ENCODE data around the gene ARL16.

Gene ARL16

DNA sequence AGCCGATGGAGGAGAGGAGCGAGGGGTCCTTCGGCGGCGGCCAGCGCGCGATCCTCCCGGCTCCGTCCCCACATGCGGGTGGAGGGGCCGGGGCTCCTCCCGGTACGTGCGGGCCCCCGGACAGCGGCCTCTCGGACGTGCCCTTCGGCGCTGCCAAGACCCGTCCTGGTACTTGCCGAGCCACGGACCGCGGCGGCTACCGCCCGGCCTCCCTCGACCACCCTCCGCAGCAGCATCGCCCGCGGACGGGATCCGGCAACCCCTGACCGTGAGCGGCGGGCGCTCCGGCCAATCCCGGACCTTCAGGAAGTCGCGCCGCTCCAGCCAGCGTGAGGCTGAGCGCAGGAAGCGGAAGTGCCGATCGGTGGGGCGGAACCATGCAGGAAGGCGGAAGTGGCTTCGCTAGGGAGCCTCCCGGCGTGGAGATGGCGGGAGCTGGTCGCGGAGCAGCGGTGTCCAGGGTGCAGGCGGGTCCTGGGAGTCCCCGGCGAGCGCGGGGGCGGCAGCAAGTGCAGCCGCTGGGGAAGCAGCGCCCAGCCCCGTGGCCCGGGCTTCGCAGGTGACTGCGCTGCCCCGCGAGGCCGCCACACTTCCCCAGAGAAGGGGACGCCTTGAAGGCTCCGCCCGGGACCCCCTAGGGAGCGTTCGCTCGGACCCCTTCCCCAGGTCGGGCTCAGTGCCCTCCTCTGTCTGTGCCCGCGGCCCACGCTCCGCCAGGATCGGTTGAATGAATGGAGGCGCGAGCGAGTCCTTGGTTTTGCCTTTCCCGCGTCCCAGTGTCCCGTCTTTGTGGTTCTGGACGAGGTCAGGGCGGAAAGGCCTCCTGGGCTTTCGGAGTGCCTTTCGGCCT, 17.0 kb downstream of the ARL16 start, which contains the start of the genes CCDC137 and OXLD1:
Gene CCDC137, plus strand, starts transcription at position 396 of the 850 bp plus-strand sequence. Its CDS starts 30 bp downstream, at position 426.
Gene OXLD1, minus strand, starts transcription at position 264 of the 850 bp plus-strand sequence. Its CDS starts 28 bp downstream, at position 236.
- peak; percentile 92 to 93 for DNase-seq

DNA sequence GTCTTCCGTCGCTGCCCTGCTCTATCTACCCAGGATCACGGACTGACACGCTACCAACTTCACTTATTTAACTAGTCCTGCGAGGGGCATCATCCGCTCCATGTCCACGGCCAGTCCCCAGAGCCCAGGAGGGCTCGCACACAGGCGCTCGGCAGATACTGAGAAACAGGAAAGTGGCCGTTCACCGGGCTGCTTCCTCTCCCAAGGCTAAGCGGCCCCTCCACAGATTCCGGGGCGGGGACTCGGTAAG, 17.6 kb downstream of the ARL16 start:
- DNase-seq: no peak

DNA sequence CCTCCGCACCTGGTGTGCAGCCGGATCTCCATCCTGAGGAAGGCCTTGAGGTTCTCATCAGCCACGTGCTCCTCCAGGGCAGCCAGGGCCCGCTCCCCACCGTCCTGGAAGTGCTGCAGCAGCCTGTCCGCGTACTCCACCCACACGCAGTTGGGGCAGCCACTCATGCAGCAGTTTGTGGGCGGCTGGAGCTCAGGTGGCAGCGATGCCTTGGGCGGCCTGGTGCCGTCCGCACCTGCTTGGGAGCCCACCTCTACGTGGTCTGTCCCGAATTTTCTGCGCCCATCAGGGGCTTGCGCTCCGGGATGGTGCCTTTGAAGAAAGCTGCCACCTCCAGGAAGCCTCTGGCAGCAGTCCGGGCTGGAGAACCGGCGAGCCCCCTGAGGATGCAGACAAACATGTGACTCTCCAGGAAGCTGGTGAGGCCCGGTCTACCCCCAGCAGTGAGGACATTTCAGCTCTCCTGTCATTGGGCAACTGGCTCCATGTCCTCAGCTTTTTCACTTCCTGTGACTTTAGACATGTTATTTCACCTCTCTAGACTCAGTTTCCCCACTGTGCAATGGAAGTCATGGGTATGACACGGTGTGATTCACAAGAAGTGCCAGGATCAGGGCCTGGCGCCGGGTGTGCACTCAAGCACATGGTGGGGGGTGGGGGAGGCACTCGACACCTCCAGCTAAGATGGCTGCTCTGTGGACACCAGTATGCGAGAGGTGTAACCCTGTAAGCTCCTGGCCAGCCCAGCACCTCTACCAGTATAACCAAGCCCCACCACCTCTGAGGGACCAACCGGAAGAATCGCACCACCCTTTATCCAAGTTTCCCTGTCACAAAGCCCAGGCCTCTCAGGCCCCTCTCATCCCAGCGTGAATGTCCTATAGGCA, 18.1 kb downstream of the ARL16 start:
- no peak for DNase-seq

DNA sequence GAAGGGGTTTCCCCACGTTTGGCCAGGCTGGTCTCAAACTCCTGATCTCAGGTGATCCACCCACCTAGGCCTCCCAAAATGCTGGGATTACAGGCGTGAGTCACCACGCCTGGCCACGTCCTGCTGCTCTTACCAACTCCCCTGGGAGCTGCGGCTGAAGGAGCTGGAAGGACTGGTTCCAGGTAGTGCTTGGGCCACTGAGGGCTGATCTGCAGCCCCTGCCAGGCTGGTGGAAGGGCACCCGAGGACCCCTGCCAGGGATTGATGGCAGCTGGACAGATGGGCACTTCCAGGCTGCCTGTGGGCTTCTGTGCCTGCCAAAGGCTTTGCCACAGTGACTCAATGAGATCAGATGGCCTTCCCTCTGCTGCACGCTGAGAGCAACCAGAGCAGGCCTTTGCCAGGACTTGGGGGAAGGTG, 19.5 kb downstream of the ARL16 start:
- no peak for DNase-seq

DNA sequence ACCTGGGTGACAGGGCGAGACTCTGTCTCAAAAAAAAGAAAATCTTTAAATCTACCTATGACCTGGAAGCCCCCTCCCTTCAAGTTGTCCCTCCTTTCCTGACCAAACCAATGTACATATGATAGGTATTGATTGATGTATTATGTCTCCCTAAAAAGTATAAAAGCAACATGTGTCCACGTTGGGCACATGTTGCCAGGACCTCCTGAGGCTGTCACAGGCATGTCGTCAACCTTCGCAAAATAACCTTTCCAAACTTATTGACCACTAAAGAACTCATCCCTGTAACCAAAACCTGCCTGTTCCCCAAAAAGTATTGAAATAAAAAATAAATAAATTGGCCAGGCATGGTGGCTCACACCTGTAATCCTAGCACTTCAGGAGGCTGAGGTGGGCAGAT, 21.6 kb downstream of the ARL16 start:
- DNase-seq: no peak

DNA sequence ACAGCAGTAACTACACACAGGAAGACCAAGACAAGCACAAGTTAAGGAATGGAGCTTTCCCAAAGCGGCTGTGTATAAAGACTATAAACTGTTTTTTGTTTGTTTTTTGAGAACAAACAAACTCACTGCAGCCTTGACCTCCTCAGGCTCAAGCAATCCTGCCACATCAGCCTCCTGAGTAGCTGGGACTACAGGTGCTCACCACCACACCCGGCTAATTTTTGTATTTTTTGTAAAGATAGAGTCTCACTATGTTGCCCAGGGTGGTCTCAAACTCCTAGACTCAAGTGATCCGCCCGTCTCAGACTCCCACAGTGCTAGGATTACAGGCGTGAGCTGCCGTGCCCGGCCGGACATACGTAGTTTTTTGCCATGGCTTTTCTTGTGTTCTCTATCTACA, 23.2 kb downstream of the ARL16 start:
- no peak for DNase-seq

DNA sequence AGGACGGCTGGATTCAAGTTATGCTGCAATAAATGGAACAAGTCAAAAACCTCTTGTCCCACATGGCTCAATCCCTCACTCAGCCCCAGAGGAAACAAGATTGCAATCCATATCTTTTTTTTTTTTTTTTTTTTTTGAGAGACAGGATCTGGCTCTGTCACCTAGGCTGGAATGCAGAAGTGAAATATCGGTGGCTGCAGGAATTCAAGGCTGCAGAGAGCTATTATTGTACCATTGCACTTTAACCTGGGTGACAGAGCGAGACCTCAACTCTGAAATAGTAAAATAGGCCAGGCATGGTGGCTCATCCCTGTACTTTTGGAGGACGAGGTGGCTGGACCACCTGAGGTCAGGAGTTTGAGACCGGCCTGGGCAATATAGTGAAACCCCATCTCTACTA, 24.6 kb downstream of the ARL16 start:
- no peak for DNase-seq

DNA sequence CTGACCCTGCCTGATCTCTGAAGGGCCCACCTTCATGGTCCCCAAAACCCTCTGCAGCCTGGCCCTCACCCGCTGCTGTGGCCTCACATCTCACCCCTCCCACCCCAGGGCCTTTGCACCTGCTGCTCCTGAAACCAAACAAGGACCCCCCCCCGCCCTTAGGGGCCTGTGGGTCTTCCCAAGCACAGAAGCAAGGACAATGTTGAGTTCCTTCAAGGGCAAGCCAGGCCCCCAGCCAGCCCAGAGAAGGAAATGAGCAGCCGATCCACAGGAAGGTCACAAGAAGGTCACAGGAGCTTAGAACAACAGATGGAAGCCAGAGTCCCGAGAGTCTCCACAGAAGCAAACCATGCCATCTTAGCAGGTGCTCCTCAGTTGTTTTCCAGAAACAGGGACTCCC, 26.8 kb downstream of the ARL16 start:
- no peak for DNase-seq

DNA sequence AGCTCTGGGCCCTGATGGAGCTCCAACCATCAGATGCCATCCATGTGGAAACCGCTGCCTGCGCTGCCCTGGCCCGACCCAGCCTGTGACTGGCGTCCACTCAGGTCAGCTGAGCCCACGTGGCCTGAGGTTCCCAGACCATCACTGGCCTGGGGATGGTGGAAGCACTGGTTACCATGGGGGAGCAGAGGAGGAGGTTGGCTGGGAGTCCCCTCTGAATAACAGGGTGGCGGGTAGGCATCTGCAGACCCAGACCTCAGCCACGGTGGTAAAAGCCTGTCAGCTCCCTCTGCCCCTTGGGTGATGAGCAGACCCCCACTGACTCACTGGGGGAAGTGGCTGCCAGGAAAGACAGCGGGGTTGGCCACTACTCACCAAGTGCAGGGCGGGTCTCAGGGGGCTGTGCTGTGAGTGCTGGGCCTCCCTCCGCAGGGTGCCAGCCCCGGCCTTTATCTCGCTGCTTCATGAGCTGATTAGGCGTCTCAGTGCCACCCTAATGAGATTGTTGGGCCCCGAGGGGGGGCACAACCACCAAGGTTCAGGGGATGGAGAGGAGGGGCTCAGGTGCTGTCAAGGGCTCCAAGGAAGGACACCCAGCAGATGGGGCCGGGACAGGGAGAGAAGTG, 27.4 kb downstream of the ARL16 start, which contains the start of gene PDE6G:
Gene PDE6G, minus strand, starts transcription at position 425 of the 626 bp plus-strand sequence. CDS start 3,237 bp downstream, outside the sequence.
- DNase-seq: no peak

DNA sequence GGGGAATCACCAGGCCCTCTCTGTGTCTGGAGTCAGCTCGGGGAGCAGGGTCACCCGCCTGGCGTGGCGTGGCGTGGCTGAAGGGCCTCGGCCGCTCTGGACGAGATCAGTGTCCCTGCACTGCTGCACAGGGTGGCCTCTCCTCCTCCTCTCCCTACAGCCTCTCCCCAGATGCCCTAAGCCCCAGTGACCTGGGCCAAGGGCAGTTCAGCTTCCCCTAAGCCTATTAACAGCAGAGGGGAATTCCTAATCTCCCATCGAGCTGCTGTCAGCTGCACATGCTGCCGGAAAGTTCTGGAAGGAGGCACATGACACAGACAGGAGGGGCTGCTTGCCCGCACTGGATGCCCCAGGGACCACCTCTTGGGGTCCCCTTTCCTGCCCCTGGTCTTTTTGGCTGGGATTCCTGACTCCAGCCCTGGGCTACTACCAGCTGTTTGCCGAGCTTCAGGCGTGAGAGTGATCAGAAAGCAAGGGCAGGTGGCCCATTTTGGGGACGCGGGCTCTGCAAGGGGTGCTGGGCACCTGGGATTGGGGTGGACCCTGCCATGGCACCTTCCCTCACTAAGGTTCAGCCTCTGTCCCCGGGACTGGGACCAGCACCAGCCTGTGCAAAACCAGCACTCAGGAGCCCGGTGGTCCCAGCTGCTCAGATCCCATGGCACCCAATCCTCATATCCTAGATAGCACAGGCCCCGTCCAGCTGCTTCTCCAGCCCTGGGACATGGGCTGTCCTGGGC, 28.0 kb downstream of the ARL16 start:
- no peak for DNase-seq

DNA sequence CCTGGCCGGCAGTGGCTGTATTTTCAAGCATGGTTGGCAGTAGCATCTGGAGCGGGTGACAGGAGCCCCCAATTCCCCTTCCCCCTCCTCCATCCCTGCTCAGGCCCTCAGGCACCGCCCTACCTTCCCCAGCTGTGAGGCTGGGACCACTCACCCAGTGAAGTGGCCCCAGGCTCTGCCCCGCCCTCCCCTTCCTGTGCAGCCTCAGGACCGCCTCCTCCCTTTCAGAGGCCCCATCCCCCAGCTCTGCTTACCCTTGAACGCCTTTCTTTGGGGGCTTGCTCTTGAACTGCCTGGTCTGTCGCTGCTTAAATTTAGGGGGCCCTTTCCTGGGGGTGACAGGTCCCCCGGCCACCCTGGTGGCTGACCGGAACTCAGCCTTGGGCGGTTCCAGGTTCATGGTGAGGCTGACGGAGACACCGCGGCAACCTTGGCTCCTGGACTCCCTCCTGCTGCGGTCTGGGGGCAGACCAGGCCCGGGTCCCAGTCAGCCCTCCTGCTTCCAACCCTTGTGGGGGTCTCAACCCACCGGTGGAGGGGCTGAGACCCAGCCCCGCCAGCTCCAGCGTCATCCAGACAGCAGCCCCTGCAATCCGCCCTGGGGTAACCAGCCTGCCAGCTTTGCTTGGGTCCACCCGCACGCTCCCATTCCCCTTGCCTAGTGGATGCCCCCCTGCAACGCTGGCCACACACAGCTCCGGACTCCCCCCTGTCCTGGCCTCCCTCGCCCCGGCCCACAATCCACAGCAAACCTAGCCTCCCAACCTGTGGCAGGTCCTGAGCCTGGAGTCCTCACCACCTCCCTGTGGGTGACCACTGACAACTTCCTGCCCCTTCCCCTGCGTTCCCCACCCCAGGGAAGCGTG, 30.5 kb downstream of the ARL16 start:
- no peak for DNase-seq

DNA sequence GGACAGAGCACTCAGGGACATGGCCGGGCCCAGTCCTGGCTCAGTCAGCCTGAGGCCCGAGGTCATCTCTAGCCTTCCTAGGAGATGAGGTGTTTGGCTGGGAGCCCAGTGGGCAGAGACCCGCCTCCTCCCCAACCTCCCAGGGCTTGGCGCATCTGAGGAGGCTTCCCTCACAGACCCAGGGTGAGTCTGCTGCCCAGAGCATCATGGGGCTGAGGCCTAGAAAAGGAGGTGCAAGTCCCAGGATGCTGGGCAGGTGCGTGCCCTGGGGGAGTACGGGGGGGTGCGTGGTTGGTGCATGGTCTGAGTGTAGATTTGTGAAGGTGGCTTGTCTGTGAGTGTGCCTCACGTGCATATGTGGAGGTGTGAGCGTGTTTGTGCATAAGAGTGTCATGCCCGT, 31.9 kb downstream of the ARL16 start:
- no peak for DNase-seq

DNA sequence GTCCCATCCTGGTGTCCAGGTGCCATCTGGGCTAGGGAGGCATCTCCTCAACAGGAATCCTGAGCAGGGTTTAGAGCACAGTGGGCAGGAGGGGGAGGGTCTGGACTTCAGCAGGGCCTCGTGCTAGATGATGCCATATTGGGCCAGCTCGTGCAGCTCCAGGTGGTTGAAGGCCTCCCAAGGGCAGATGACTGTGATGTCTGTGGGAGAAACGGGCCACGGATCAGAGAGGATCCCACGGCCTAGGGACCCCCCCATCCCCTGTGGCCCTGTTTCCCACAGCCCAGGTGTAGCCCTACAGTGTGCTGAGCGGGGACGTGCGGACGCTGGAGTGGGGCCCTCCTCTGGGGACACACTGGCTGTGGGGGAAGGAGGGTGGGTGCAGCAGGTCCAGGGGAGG, 32.6 kb downstream of the ARL16 start:
- no peak for DNase-seq

DNA sequence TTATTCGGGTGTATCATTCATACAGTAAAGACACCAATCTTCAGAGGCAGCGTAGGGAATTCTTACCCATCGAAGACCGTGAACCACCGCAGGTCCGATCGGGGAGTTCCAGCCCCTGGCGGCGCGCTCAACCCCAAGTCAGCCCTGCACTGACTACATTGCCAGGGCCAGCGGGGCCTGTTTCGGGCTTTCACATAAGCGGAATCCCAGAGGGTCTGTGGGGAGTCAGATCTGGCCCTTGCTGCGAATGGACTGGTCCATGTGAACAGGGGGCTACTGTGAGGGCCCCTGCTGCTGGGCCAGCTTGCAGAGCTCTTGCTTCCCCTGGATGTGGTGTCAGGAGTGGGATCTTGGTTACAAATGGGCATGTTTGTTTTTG, 34.9 kb downstream of the ARL16 start:
- DNase-seq: no peak

DNA sequence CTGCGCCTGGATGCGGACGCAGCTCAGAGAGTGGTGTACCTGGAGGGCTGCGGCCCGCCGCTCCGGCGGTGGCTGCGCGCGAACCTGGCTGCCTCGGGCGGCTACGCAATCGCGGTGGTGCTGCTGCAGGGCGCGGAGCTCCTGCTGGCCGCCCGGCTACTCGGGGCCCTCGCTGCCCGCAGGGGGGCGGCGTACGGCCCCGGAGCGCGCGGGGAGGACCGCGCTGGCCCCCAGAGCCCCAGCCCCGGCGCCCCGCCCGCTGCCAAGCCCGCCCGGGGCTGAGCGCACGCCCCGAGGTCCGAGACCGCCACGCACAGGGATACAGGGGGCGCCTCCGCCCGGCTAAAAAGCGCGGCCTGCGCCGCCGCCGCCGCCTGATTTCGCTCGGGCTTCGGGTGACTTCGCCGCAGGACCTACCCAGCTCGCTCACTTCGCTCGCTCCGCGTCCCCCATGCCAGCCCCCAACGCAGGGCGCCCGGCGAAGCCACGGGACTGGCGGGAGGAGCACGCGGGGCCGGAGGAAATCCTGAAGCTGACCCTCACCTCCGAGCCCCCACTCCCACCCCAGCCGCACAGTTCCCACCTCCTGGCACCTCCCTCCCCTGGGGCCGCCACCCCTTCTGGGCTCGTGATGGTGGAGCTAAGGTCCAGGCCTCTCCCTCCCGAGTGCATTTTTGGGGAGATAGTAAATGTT, 35.4 kb downstream of the ARL16 start:
- no peak for DNase-seq

DNA sequence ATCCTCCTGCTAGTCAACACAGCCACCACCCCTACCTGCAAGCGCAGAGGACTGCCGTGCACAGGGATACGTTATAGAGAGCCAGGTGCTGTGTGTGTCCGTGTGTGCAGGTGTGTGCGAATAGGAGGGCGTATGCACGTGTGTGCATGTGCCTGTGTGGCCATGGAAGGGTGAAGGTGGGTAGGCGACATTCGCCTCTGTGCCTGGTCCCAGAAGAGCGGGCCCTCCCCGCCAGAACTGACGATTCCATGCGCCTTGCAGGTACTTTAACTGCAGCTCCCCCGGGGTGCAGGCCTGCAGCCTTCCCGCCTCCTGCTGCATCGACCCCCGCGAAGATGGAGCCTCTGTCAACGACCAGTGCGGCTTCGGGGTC, 36.0 kb downstream of the ARL16 start:
- DNase-seq: no peak

DNA sequence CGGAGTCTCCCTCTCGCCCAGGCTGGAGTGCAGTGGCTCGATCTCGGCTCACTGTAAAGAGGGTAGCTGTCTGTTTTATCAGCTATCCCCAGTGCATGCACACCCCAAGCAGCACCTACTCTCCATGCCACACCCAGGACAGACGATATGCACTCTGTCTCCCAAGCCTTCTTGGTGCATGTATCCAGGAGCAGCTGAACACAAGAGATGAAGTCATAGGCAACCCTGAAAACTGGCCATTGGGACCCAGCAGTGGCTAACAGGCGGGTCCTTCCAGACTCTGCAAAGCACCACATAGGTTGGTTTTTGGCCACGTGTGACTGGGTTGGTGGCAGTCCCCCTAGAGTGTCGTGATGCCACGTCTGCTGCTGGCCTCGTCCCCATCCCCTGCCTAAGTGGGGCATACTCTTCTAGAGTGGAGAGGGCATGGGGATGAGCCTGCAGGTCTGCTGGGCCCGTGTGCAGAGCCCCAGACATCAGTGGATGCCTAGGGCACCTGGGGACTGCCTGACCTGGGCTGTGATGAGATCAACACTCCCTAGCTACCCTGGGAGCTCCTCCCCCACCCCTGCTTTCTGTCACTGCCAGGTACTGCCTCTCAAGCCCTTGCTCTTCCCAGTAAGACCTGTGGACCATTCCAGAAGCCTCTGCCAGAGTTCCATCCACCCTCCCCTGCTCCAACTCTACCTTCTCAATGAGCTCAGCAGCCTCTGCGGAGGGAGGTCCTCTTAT, 36.6 kb downstream of the ARL16 start:
- no peak for DNase-seq

DNA sequence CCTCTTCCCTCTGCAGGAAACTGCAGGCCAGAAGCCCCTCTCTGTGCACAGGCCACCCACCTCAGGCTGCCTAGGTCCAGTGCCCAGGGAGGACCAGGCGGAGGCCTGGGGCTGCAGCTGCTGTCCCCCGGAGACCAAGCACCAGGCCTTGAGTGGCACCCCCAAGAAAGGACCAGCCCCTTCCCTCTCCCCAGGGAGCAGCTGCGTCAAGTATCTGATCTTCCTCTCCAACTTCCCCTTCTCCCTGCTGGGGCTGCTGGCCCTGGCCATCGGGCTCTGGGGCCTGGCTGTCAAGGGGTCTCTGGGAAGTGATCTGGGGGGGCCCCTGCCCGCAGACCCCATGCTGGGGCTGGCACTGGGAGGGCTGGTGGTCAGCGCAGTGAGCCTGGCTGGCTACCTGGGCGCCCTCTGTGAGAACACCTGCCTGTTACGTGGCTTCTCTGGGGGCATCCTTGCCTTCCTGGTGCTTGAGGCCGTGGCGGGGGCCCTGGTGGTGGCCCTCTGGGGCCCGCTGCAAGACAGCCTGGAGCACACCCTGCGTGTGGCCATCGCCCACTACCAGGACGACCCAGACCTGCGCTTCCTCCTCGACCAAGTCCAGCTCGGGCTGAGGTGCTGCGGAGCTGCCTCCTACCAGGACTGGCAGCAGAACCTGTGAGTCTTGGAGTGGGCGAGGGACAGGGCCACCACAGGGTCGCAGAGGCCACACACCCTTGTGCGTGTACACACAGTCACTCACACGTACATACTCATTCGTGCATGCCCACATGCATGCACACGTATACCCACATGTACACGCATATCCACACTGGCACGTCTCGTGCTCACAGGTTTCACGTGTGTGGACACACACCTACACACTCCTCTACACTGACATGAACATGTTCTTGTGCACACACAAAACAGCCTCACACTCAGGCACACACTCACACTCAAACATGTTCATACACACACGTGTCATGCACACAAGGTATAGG, 38.3 kb downstream of the ARL16 start:
- DNase-seq: no peak

DNA sequence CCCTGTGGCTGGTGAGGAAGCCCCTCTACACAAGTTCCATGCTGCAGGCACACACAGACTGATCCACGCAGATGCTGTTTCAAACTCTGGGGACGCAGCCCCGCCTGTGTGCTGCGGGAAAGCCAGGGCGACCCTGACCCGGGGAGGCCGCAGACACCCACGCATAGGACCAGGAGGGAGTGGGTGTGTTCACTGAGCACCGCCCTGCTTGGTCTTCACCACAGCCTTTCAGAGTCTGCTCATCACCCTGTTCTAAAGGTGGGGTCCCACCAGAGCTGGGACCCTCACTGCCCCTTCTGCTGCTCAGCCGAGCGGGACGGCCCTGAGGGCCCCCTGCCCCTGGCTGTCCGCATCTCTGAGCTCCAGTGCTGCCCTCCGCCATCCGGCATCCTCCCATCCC, 39.1 kb downstream of the ARL16 start:
- DNase-seq: no peak
